HCT116 (cell line): Measurements from ENCODE around the gene BSN.
"Not testable (repeated sequence)": the region's sequence is repeated elsewhere in the genome, so short reads cannot be mapped to it uniquely, and the experiment has no call there.

Experiments
- ATF3 ChIP-seq: IDR thresholded peaks from 2 replicates; pipeline ENCODE4 v1.6.1; 2012
- CEBPB ChIP-seq: IDR thresholded peaks from 2 replicates; pipeline ENCODE4 v1.6.1; 2012; ENCODE audit warnings: low read depth
- CTCF ChIP-seq, 3 experiments: fragments of 200-600 bp in 1 of 3; sonication (generic) in 1 of 3; IDR thresholded peaks in 2 of 3; conservative IDR thresholded peaks in 1 of 3; 2 replicates each; pipeline ENCODE4 v1.5.1; 2012 to 2017; ENCODE audit warnings: low read depth in 2 of 3, low read length in 2 of 3, antibody characterized with exemption in 1 of 3, borderline replicate concordance in 1 of 3, control low read depth in 1 of 3, mild to moderate bottlenecking in 1 of 3, mixed read lengths in 1 of 3, mixed run types in 1 of 3, moderate library complexity in 1 of 3; ENCODE audit not compliant: insufficient read depth in 1 of 3
- ELF1 ChIP-seq: IDR thresholded peaks from 2 replicates; pipeline ENCODE4 v1.6.1; 2012; ENCODE audit warnings: low read depth, borderline replicate concordance
- EZH2 ChIP-seq: fragments of 200-600 bp; sonication (generic); IDR thresholded peaks from 2 replicates; pipeline ENCODE4 v1.6.1; 2017; ENCODE audit warnings: antibody characterized with exemption, mixed run types
- EZH2phosphoT487 ChIP-seq: fragments of 200-600 bp; IDR thresholded peaks from 2 replicates; pipeline ENCODE4 v1.6.1; 2018; ENCODE audit warnings: antibody characterized with exemption, borderline replicate concordance
- FOSL1 ChIP-seq: IDR thresholded peaks from 2 replicates; pipeline ENCODE4 v1.6.1; 2012; ENCODE audit warnings: low read depth
- POLR2A ChIP-seq: IDR thresholded peaks from 2 replicates; pipeline ENCODE4 v1.7.0; 2011; ENCODE audit warnings: borderline replicate concordance; ENCODE audit not compliant: insufficient read depth, insufficient read length; ENCODE audit errors: extremely low read depth
- POLR2AphosphoS5 ChIP-seq: IDR thresholded peaks from 2 replicates; pipeline ENCODE4 v1.6.1; 2011; ENCODE audit warnings: mild to moderate bottlenecking, low read depth, low read length, moderate library complexity
- SP1 ChIP-seq: IDR thresholded peaks from 2 replicates; pipeline ENCODE4 v1.6.1; 2012; ENCODE audit warnings: low read depth
- SRF ChIP-seq: IDR thresholded peaks from 2 replicates; pipeline ENCODE4 v1.6.1; 2012; ENCODE audit warnings: low read depth
- TCF7L2 ChIP-seq: IDR thresholded peaks from 2 replicates; pipeline ENCODE4 v1.7.0; 2011; ENCODE audit warnings: borderline replicate concordance, inconsistent platforms; ENCODE audit not compliant: insufficient read depth, insufficient read length; ENCODE audit errors: extremely low read depth
- YY1 ChIP-seq: IDR thresholded peaks from 2 replicates; pipeline ENCODE4 v1.6.1; 2011; ENCODE audit warnings: low read length, low read depth, moderate library complexity, mild to moderate bottlenecking; ENCODE audit not compliant: insufficient replicate concordance; ENCODE audit errors: extremely low read depth
- ZBTB33 ChIP-seq: IDR thresholded peaks from 2 replicates; pipeline ENCODE4 v1.6.1; 2011; ENCODE audit warnings: mild to moderate bottlenecking, low read length, moderate library complexity; ENCODE audit not compliant: insufficient replicate concordance; ENCODE audit errors: extremely low read depth

- not testable (repeated sequence) for TF ChIP-seq SP1; CEBPB; POLR2A; CTCF (IDR thresholded peaks at IDR 0.05 in 2 of 3, conservative IDR thresholded peaks at IDR 0.05 in 1 of 3; ENCODE audit: borderline replicate concordance in 1 of 3, insufficient read depth in 1 of 3, low read depth in 2 of 3, low read length in 2 of 3); POLR2AphosphoS5; ATF3; EZH2phosphoT487; FOSL1; ZBTB33; YY1; SRF; ELF1; TCF7L2; EZH2
Observed at GRCh38 chr3:49688338-49689045, 134.2 kb downstream of the BSN start.
